HCT116 (cell line): ENCODE results near the gene ALOX5AP. TPM values are rescaled to one million over a fixed set of nuclear protein-coding genes. Genes with fewer than 3 reads are reported as not detected.

Experiments
- ATAC-seq: fragments of 200-7000 bp; cut with Tn5 transposase; 2 replicates; pipeline ENCODE4 v1.9.1; 2020; ENCODE audit warnings: mild to moderate bottlenecking, moderate library complexity
- BruUV-seq: library from RNA; stranded (reverse); fragments of 400-500 nt; replicated peaks from 2 replicates; lab custom pipeline; 2021; lab: Mats Ljungman, UMichigan
- CTCF ChIA-PET: fragments of 300-600 bp; sonication (Branson Sonifier 250); formaldehyde crosslinking; loops from one replicate; lab custom pipeline; 2021; ENCODE audit warnings: antibody characterized with exemption; lab: Charles Lee
- POLR2A ChIA-PET: fragments of 300-600, 350-600 bp; sonication (Branson Sonifier 250); formaldehyde crosslinking; loops from one replicate; lab custom pipeline; 2021; ENCODE audit warnings: antibody characterized with exemption; lab: Charles Lee
- RAD21 ChIA-PET, 2 experiments: fragments of 300-600 bp; sonication (Branson Sonifier 250); formaldehyde crosslinking; loops; one replicate each; lab custom pipeline; 2023; ENCODE audit warnings: low total read pairs in 2 of 2; ENCODE audit not compliant: uncharacterized antibody in 2 of 2, unreplicated experiment in 2 of 2, low non-redundant PET in 1 of 2; lab: Charles Lee
- DNase-seq: peaks from one replicate; pipeline ENCODE4 v3.0.0-alpha.2; 2010; ENCODE audit warnings: low read depth, low spot score
- H2AFZ ChIP-seq: fragments of 200-600 bp; shearing (Covaris generic), sonication (generic); 2 replicates; pipeline ENCODE4 v1.6.1; 2017; ENCODE audit warnings: low read depth, mixed run types, mixed read lengths, antibody characterized with exemption, low read length; ENCODE audit not compliant: poor library complexity, severe bottlenecking
- H3K27ac ChIP-seq: 2 replicates; pipeline ENCODE4 v1.5.1; 2012; ENCODE audit warnings: low read depth, low read length
- H3K27me3 ChIP-seq: fragments of 200-600 bp; sonication (generic); 2 replicates; pipeline ENCODE4 v1.6.1; 2016; ENCODE audit warnings: mixed run types, low read length, mixed read lengths; ENCODE audit not compliant: insufficient read depth
- H3K36me3 ChIP-seq, 2 experiments: fragments of 200-500 bp in 1 of 2; fragments of 200-600 bp in 1 of 2; sonication (Bioruptor generic) in 1 of 2; sonication (generic) in 1 of 2; 2 replicates each; pipeline versions ENCODE4 v1.5.1 to v1.6.1; 2014 to 2016; ENCODE audit warnings: low read length in 2 of 2, inconsistent platforms in 1 of 2, mixed read lengths in 1 of 2, mixed run types in 1 of 2; ENCODE audit not compliant: insufficient read depth in 2 of 2, control insufficient read depth in 1 of 2
- H3K4me1 ChIP-seq, 2 experiments: fragments of 200-600 bp in 1 of 2; sonication (generic) in 1 of 2; 2 replicates each; pipeline versions ENCODE4 v1.5.1 to v1.6.1; 2012 to 2017; ENCODE audit warnings: low read length in 2 of 2, inconsistent platforms in 1 of 2, mild to moderate bottlenecking in 1 of 2, mixed read lengths in 1 of 2, mixed run types in 1 of 2, moderate library complexity in 1 of 2; ENCODE audit not compliant: insufficient read depth in 2 of 2, control insufficient read depth in 1 of 2
- H3K4me2 ChIP-seq: fragments of 200-600 bp; sonication (generic); 2 replicates; pipeline ENCODE4 v1.6.1; 2017; ENCODE audit warnings: mixed run types, low read length, mixed read lengths
- H3K4me3 ChIP-seq, 2 experiments: fragments of 200-600 bp in 1 of 2; sonication (generic) in 1 of 2; replicated peaks in 1 of 2; 2 replicates each; pipeline ENCODE4 v1.5.1; 2011 to 2016; ENCODE audit warnings: low read length in 2 of 2, control low read depth in 1 of 2, low read depth in 1 of 2, mild to moderate bottlenecking in 1 of 2, mixed read lengths in 1 of 2, mixed run types in 1 of 2
- H3K79me2 ChIP-seq: fragments of 200-600 bp; sonication (generic); 2 replicates; pipeline ENCODE4 v1.6.1; 2017; ENCODE audit warnings: mild to moderate bottlenecking, mixed run types, low read length, moderate library complexity, mixed read lengths; ENCODE audit not compliant: insufficient read depth
- H3K9ac ChIP-seq: fragments of 200-600 bp; sonication (generic); 2 replicates; pipeline ENCODE4 v1.6.1; 2016; ENCODE audit warnings: low read length, mixed read lengths
- H3K9me2 ChIP-seq: fragments of 200-600 bp; sonication (generic), shearing (Covaris generic); 2 replicates; pipeline ENCODE4 v1.6.1; 2017; ENCODE audit warnings: mixed run types, mild to moderate bottlenecking, moderate library complexity; ENCODE audit not compliant: insufficient read depth
- H3K9me3 ChIP-seq, 2 experiments: fragments of 200-500 bp in 1 of 2; fragments of 200-600 bp in 1 of 2; sonication (Bioruptor generic) in 1 of 2; sonication (generic) in 1 of 2; 2 replicates each; pipeline ENCODE4 v1.6.1; 2014 to 2017; ENCODE audit warnings: low read length in 2 of 2, mixed read lengths in 2 of 2, inconsistent platforms in 1 of 2, low read depth in 1 of 2, mild to moderate bottlenecking in 1 of 2, mixed run types in 1 of 2, moderate library complexity in 1 of 2; ENCODE audit not compliant: control insufficient read depth in 1 of 2, insufficient read depth in 1 of 2
- H4K20me1 ChIP-seq: fragments of 200-600 bp; sonication (generic), shearing (Covaris generic); 2 replicates; pipeline ENCODE4 v1.6.1; 2017; ENCODE audit warnings: mixed run types, mild to moderate bottlenecking, moderate library complexity; ENCODE audit not compliant: insufficient read depth
- CBX3 ChIP-seq: IDR thresholded peaks from 2 replicates; pipeline ENCODE4 v1.6.1; 2012; ENCODE audit warnings: low read depth
- CEBPB ChIP-seq: IDR thresholded peaks from 2 replicates; pipeline ENCODE4 v1.6.1; 2012; ENCODE audit warnings: low read depth
- CTCF ChIP-seq, 3 experiments: fragments of 200-600 bp in 1 of 3; sonication (generic) in 1 of 3; IDR thresholded peaks in 2 of 3; conservative IDR thresholded peaks in 1 of 3; 2 replicates each; pipeline ENCODE4 v1.5.1; 2012 to 2017; ENCODE audit warnings: low read depth in 2 of 3, low read length in 2 of 3, antibody characterized with exemption in 1 of 3, borderline replicate concordance in 1 of 3, control low read depth in 1 of 3, mild to moderate bottlenecking in 1 of 3, mixed read lengths in 1 of 3, mixed run types in 1 of 3, moderate library complexity in 1 of 3; ENCODE audit not compliant: insufficient read depth in 1 of 3
- EGR1 ChIP-seq: IDR thresholded peaks from 2 replicates; pipeline ENCODE4 v1.6.1; 2012; ENCODE audit warnings: low read depth
- ELF1 ChIP-seq: IDR thresholded peaks from 2 replicates; pipeline ENCODE4 v1.6.1; 2012; ENCODE audit warnings: low read depth, borderline replicate concordance
- EZH2phosphoT487 ChIP-seq: fragments of 200-600 bp; IDR thresholded peaks from 2 replicates; pipeline ENCODE4 v1.6.1; 2018; ENCODE audit warnings: antibody characterized with exemption, borderline replicate concordance
- FOSL1 ChIP-seq: IDR thresholded peaks from 2 replicates; pipeline ENCODE4 v1.6.1; 2012; ENCODE audit warnings: low read depth
- JUND ChIP-seq: IDR thresholded peaks from 2 replicates; pipeline ENCODE4 v1.6.1; 2012
- MAX ChIP-seq: IDR thresholded peaks from 2 replicates; pipeline ENCODE4 v1.6.1; 2012
- RAD21 ChIP-seq: IDR thresholded peaks from 2 replicates; pipeline ENCODE4 v1.6.1; 2012; ENCODE audit warnings: low read depth, mild to moderate bottlenecking
- REST ChIP-seq: IDR thresholded peaks from 2 replicates; pipeline ENCODE4 v1.6.1; 2012; ENCODE audit warnings: low read depth
- SIN3A ChIP-seq: IDR thresholded peaks from 2 replicates; pipeline ENCODE4 v1.6.1; 2012; ENCODE audit warnings: low read depth
- SP1 ChIP-seq: IDR thresholded peaks from 2 replicates; pipeline ENCODE4 v1.6.1; 2012; ENCODE audit warnings: low read depth
- SRF ChIP-seq: IDR thresholded peaks from 2 replicates; pipeline ENCODE4 v1.6.1; 2012; ENCODE audit warnings: low read depth
- ZFX ChIP-seq: fragments of 450-650 bp; IDR thresholded peaks from 2 replicates; pipeline ENCODE4 v1.6.1; 2017
- ZNF274 ChIP-seq: fragments of 200-500 bp; sonication (Bioruptor generic); IDR thresholded peaks from 2 replicates; pipeline ENCODE4 v1.6.1; 2014; ENCODE audit warnings: mild to moderate bottlenecking, low read depth, low read length, inconsistent platforms
- intact Hi-C: fragments of 100-400 bp; cut with micrococcal nuclease; formaldehyde crosslinking; loops from 2 replicates; pipeline ENCODE4 v1.10.0; 2022
- total RNA-seq: library from RNA; stranded (reverse); gene quantifications from one replicate; pipeline ENCODE4 v1.2.1, GENCODE V29; 2021; ENCODE audit not compliant: unreplicated experiment
- TF ChIP-seq, protein P1 (sequence below): IDR thresholded peaks from 2 replicates; pipeline ENCODE4 v1.6.1; 2012

ALOX5AP gene
- total RNA-seq, 1 experiment from 2014 or later: not detected

- Histone ChIP-seq H3K4me1 (peaks cover 14 to 20% of the 10 kb centered on the region in 2 experiments), H3K4me3 (no peak overlapping the region), H3K79me2 (no peaks in the 10 kb centered on the region), H3K27me3 (no peaks in the 10 kb centered on the region; the same call in 1 of the 2 replicates), H4K20me1 (no peaks in the 10 kb centered on the region), H3K9me3 (no peaks in the 10 kb centered on the region), H3K27ac (no peak overlapping the region), H3K36me3 (no peaks in the 10 kb centered on the region), H3K9me2 (no peaks in the 10 kb centered on the region), H3K4me2 (no peak overlapping the region), H3K9ac (no peak overlapping the region), H2AFZ (no peak overlapping the region)
- ChIA-PET CTCF (no interaction called here), POLR2A (no interaction called here), RAD21 (no interaction called here)
- intact Hi-C loops: no loop called here
- TF ChIP-seq, protein P1, sequence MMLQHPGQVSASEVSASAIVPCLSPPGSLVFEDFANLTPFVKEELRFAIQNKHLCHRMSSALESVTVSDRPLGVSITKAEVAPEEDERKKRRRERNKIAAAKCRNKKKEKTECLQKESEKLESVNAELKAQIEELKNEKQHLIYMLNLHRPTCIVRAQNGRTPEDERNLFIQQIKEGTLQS: no peak
- TF ChIP-seq EGR1 (no peak), CEBPB (no peak), CBX3 (no peak), JUND (no peak), ZFX (no peak), SRF (no peak), EZH2phosphoT487 (no peak), REST (no peak), FOSL1 (no peak), CTCF (IDR thresholded peaks at IDR 0.05 in 2 of 3, conservative IDR thresholded peaks at IDR 0.05 in 1 of 3; ENCODE audit: borderline replicate concordance in 1 of 3, insufficient read depth in 1 of 3, low read depth in 2 of 3, low read length in 2 of 3) (no peak), SIN3A (no peak), RAD21 (no peak), MAX (no peak), SP1 (no peak), ZNF274 (no peak), ELF1 (no peak)
- BruUV-seq: no TSS peak
- ATAC-seq (no peak), DNase-seq (no peak)
These were observed 63.5 kb downstream of the ALOX5AP start for GRCh38 chr13:30798776-30799355.
